GM21360 (cell line): ENCODE data around the gene MRPS10.
"Not testable (repeated sequence)": the region's sequence is repeated elsewhere in the genome, so short reads cannot be mapped to it uniquely, and the experiment has no call there.

Experiments used
- ATAC-seq: cut with Tn5 transposase; IDR thresholded peaks from one replicate; pipeline ENCODE4 v1.9.1; 2021; ENCODE audit warnings: mild to moderate bottlenecking, moderate library complexity; ENCODE audit not compliant: unreplicated experiment

Gene MRPS10

DNA sequence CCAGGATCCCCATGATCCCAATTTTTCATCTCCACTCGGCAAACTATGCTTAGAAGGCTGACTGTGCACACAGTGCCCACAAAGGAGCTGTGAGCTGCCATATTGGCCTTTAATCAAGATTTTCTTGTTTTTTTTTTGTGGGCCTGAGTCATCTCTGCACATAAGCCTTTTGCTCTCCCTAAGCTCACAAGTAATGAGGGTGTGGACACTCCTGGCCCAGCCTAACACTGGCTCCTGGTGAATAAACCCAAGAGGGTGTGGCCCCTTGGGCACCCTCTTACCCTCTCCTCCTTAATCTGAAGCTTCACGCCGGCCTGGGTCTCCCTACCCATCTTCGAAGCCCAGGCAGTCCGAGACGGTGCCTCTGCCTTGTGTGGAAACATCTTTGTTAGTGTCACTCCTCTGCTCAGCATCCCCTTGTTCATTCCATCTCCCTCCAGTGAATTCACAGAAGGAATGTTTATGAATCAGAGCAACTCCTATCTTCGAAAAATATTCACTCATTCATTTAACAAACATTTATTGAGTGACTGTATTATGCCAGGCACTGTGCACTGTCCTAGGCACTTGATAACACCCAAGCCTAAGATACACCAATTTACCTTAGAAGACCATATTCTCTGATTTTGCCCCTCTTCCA is 22.2 kb upstream of the MRPS10 start:
- no peak for ATAC-seq

DNA sequence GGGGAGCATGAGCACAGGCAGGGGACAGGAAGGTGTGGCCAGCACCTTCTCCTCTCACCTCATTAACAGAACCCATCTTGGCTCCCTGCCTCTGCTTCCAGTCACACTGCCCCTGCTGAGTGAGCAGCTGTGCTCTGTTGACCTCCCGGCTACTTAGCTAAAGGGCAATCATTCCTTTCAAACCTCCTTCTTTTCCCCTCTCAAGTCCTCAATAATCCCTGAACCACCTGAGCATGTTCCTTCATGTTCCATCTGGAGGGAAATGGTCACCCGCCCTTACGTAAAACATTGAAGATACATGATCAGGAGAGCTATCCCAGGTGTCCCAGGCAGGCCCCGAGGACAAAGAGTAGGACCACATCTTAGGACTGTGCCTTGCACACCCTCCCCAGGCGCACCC is 21.7 kb upstream of the MRPS10 start:
- no peak for ATAC-seq

DNA sequence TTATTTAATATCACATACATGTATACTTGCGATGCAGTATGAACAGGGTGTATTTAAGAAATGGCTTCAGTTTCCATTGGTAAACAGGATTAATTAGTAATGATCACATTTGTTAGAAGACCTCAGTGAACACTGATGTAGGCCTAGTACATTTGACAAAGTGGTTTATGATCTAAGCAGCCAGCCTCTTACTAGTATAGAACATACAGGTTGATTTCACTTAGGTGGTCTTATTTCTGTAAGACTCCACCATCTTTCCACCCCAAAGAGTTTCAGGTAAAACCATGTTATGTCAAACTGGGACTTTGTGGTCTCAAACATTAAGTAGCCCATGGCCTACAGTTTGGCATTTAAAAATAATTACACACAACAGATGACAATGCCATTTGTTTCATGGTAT is 20.2 kb upstream of the MRPS10 start:
- ATAC-seq: no peak

DNA sequence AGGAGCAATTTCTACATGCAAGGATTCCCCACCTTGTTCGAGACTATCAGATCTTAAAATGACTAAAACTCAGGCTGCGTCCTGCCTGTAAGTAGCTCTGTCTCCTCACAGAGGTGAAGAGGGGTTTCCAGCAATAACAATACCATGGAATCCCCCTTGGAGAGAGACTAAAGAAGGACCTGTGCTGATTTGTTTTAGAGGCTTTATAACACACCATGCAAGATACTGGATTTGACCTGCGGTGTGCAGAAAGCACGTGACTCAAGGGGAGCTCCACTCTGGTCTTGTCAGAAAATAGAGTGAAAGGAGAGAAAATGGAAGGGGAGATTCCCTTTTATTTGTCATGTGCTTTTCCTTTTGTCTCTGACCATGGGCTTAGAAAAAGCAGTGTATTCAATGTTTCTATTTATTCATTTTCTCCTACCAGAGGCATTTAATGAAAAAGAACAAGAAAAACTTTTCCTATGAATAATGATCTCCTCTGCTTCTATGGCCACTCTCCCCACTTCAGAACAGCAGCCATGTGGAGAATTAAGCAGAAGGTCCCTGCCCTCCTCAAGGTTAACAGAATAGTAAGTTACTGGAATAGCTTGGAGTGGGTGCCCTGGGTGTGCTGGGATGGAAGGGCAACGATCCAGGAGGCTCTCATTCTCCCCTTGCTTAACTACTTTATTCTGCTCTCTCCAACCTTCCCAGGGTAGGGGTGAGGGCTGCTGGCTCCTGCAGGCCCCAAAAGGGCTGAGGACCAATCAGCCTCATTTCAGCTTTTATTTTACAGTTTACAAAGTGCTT is 19.2 kb upstream of the MRPS10 start:
- ATAC-seq: no peak

- ATAC-seq: no peak
Observed at GRCh38 chr6:42236030-42236429, 18.4 kb upstream of the MRPS10 start.

DNA sequence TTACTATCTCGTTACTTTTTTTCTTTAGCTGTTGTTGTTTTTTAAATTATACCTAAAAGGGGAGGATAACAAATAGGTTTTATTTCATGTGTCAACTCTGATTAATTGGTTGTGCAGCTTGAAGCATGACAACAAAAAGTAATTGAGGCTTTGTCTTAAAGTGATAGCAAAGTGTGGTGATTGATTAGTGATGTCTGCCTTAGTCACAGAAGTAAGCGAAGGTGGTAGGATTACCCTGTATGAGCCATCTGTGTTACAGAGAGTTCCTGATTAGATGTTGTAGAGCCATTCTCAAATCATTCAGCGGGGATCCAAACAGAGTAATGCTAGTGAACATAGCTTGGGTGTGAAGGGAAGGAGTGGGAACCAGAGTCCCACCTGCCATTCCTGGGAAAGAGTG is 14.4 kb upstream of the MRPS10 start:
- ATAC-seq: no peak

- ATAC-seq: no peak
Observed at GRCh38 chr6:42230345-42231321, 13.0 kb upstream of the MRPS10 start.

GRCh38 chr6:42229506-42230119 is 12.0 kb upstream of the MRPS10 start:
- no peak for ATAC-seq

- no peak for ATAC-seq
Observed at GRCh38 chr6:42228305-42228704, 10.6 kb upstream of the MRPS10 start.

DNA sequence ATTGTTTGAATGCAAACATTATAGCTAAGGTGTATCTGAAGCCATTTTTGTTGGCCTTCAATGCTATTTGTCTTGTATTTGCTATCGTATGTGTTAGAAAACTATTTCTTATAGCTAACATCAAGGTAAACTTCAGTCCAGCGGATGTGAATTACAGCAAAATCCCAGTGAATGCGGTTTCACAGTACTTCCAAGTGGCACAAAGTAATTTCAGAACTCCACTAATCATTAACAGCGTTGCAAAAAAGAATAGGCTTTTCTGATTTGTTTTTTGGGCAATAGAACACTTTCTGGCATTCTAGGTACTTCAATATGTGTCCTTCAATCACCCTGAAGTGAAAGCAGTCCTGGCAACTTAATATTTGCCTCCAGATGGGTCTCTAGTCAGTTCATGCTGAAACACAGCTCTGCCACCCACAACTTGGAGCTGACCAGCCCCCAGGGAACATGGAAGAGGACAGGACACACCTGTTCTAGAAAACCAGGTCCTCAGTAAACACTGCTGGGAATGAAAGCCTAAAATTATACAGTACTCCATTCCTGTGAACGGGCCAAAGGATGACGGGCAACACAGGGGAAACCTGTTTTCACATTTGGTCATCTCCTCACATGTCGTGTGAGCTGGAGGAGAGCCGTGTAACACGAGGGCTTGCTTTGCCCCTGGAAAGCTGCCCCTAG is 9.7 kb upstream of the MRPS10 start:
- no peak for ATAC-seq

- ATAC-seq: no peak
Observed at GRCh38 chr6:42226645-42227143, 9.0 kb upstream of the MRPS10 start.

DNA sequence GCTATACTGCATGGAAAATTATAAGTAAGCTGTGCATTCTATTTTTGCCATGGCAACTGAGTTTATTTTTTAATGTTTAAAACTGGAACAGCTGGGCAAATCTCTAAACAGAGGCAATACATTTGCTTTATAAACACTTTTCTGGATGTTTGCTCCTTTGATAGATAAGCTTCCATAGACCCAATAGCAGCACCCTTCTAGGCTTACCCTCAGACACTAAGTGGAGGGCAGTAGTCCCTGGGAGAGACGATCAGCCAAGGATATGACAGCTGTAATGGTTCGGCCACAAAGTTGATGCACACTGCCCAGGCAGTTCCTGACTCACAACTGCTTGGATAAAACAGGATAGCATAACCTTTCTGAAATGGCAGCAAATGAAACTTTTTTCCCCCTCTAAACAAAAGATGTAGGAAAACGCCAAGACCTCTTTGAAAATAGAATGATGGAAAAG is 8.5 kb upstream of the MRPS10 start:
- ATAC-seq: no peak

DNA sequence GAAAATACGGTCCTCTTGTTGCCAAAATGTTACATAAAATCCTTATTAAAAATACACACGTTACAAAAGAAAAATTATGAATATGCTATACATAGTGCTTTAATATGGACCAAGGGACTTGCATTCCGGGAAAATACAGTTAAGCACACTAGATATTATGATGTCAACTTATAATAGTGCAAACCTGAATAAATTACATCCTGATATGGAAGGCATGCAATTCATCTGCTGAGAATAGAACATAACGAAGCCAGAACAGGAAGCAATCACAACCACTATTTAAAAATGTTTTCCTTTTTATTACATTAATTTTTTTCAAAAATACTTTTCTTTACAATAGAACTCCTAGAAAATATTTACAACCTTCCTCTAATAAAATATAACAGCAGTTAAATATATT is 7.8 kb upstream of the MRPS10 start:
- ATAC-seq: no peak

DNA sequence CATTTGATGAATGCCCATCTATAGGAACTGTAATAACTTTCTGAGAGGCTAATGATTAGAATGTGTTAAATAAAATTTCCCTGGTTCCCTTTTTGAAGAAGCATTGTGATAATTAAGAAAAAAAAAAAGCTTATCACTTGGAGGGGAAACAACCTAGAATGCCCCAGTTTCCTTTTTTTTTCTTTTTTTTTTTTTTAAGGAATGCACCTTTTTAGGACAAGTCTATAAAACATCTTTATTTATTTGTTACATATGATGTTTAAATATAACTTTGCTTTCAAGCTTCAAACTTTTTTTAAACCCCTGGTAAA is 7.3 kb upstream of the MRPS10 start:
- ATAC-seq: no peak

DNA sequence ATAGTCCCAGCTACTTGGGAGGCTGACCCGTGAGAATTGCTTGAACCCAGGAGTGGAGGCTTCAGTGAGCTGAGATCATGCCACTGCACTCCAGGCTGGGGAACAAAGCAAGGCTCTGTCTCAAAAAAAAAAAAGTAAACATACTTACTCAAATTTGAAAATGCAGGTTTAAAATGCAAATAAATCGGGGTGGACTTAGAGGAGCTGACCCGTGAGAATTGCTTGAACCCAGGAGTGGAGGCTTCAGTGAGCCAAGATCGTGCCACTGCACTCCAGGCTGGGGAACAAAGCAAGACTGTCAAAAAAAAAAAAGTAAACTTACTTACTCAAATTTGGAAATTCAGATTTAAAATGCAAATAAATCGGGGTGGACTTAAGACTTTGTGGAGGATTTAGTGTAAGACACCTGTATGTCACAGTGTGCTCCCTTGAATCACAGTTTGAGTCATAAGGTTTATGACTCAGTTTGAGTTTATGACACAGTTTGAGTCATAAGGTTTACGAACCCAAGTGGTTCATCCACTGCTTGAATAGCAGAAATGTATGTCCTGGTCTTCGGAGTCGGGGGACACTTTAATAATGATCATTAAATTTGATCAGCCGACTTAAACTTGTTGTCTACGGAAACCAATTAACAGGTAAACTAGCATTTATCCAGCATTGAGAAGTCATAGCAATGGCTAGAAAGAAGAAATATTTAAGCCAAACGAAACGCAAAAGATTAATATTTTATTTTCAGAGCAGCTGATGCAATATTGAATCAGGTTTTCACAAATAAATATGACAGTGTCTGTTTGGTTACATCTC is 6.8 kb upstream of the MRPS10 start:
- peak; percentile 79 for ATAC-seq

DNA sequence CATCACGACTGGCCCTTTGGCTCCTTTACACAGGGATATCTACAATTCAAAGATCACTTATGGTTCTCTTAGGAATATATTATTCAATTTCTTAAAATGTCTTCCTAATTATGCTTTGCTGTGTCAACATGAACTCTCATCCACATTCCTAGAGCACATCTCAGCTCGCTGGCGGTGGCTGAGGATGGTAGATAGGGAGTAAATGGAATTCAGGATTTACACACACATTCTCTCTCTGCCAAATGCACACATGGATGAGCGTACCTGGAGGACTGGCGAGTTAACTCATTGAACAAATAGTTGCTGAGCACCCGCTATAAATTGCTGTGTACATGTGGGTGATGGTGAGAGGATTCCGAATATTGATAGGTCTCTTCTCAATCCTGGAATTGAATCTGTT is 4.8 kb upstream of the MRPS10 start:
- no peak for ATAC-seq

DNA sequence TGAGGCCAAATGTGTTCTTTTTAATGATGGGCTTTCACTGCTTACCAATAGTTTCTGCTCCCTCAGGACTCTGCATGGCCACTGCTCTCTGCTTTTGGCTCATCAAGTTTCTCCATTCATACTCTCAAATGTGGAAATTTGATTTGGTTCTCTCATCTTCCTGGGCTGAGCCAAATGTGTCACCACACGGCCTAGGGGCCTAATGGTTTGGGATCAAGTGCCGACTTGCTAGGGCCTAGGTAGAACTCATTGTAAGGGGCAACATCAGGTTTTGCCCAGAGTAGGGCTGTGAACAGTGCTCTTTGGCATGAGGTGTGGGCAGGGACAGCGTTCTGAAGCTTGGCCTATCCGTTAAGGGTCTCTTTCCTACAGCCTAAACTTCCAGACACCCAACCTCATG is 3.9 kb upstream of the MRPS10 start:
- no peak for ATAC-seq

- ATAC-seq: no peak
Observed at GRCh38 chr6:42220807-42221206, 3.1 kb upstream of the MRPS10 start.

DNA sequence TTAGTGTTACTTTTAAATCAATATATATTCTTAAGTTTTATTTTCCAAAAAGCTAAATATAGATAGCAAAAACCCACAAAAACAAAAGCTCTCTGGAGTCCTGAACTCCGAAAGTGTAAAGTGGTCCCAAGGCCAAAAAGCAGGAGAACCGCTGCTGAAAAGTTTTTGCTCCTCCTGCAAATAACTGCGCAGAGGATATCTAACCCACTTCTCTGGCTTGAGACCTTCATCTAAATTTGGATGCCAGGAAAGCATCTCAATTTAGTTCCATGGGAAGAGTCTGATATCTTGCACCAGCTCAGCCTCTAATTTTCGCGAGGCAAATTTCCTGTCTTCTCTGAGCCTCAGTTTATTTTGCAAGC is 523 bp downstream of the MRPS10 start:
- no peak for ATAC-seq

- not testable (repeated sequence) for ATAC-seq
Observed at GRCh38 chr6:42216495-42216894, 1.2 kb downstream of the MRPS10 start.
